Endothelial cell (in vitro differentiated cells): ENCODE data around the gene ARMH2. TPM values are rescaled to one million over a fixed set of nuclear protein-coding genes. Genes with fewer than 3 reads are reported as not detected.

Source experiments
- DNase-seq: peaks from one replicate; pipeline ENCODE4 v3.0.0; 2021; ENCODE audit warnings: low spot score
- H3K27ac Mint-ChIP-seq: one replicate; pipeline ENCODE4 v1.8.0; 2021; ENCODE audit warnings: mixed read lengths, inconsistent platforms; ENCODE audit not compliant: unreplicated experiment
- H3K27me3 Mint-ChIP-seq: one replicate; pipeline ENCODE4 v1.8.0; 2021; ENCODE audit warnings: mild to moderate bottlenecking, moderate library complexity, mixed read lengths, inconsistent platforms; ENCODE audit not compliant: unreplicated experiment
- H3K36me3 Mint-ChIP-seq: one replicate; pipeline ENCODE4 v1.8.0; 2021; ENCODE audit warnings: mild to moderate bottlenecking, low read depth, mixed read lengths, inconsistent platforms; ENCODE audit not compliant: unreplicated experiment
- H3K4me1 Mint-ChIP-seq: one replicate; pipeline ENCODE4 v1.8.0; 2021; ENCODE audit warnings: mild to moderate bottlenecking, mixed read lengths, inconsistent platforms; ENCODE audit not compliant: unreplicated experiment
- H3K4me3 Mint-ChIP-seq: one replicate; pipeline ENCODE4 v1.8.0; 2021; ENCODE audit warnings: mild to moderate bottlenecking, mixed read lengths, inconsistent platforms; ENCODE audit not compliant: unreplicated experiment
- H3K9me3 Mint-ChIP-seq: one replicate; pipeline ENCODE4 v1.8.0; 2021; ENCODE audit warnings: mixed read lengths, inconsistent platforms; ENCODE audit not compliant: unreplicated experiment
- CTCF ChIP-seq: fragments of 200-600 bp; sonication (generic); IDR thresholded peaks from one replicate; pipeline ENCODE4 v1.5.0; 2021; ENCODE audit warnings: antibody characterized with exemption; ENCODE audit not compliant: unreplicated experiment
- total RNA-seq: library from RNA; stranded (reverse); fragmentation: NEBNext Ultra II Directional; extraction: Animal tissue kit (Norgen Biotek cat#: 25700); gene quantifications from one replicate; pipeline ENCODE4 v1.2.1, GENCODE V29; 2021; ENCODE audit not compliant: unreplicated experiment

ARMH2 gene
- total RNA-seq, 1 donor from 2014 or later = not detected

GRCh38 chr6:24833711-24834386, 35.1 kb upstream of the ARMH2 start:
- no peaks in the 10 kb centered on the region for H3K27me3 Mint-ChIP-seq
- H3K4me3 Mint-ChIP-seq = no peak overlapping the region
- no peak overlapping the region for H3K27ac Mint-ChIP-seq
- H3K9me3 Mint-ChIP-seq = no peaks in the 10 kb centered on the region
- no peak for TF ChIP-seq CTCF
- DNase-seq = no peak
- H3K36me3 Mint-ChIP-seq = no peaks in the 10 kb centered on the region
- no peaks in the 10 kb centered on the region for H3K4me1 Mint-ChIP-seq

DNA sequence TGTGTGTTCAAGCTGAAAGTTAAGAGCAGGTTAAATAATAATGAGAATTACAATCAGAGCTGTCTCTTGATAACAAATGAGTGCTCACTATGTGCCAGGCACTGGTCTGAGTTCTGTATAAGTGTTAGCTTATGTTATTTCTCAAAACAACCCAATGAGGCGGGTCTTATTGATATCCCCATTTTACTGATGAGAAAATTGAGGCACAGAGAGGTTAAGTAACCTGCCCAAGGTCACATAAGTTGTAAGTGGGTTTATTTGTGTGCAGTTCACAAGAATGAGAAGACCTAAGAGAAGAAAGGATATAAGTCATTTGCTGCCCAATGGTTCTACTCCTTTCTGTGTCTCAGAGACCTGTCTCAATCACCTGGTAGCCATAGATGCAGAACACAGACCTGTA, 34.1 kb upstream of the ARMH2 start:
- Mint-ChIP-seq H3K36me3 (no peaks in the 10 kb centered on the region), H3K4me1 (no peaks in the 10 kb centered on the region), H3K9me3 (no peaks in the 10 kb centered on the region), H3K4me3 (no peak overlapping the region), H3K27me3 (no peaks in the 10 kb centered on the region), H3K27ac (no peak overlapping the region)
- DNase-seq = no peak
- no peak for TF ChIP-seq CTCF

- H3K27me3 Mint-ChIP-seq = no peaks in the 10 kb centered on the region
- no peak for TF ChIP-seq CTCF
- no peak overlapping the region for H3K27ac Mint-ChIP-seq
- no peaks in the 10 kb centered on the region for H3K36me3 Mint-ChIP-seq
- no peak for DNase-seq
- no peaks in the 10 kb centered on the region for H3K4me1 Mint-ChIP-seq
- H3K9me3 Mint-ChIP-seq = no peaks in the 10 kb centered on the region
- H3K4me3 Mint-ChIP-seq = no peak overlapping the region
These were observed 33.3 kb upstream of the ARMH2 start for GRCh38 chr6:24831771-24832716.

DNA sequence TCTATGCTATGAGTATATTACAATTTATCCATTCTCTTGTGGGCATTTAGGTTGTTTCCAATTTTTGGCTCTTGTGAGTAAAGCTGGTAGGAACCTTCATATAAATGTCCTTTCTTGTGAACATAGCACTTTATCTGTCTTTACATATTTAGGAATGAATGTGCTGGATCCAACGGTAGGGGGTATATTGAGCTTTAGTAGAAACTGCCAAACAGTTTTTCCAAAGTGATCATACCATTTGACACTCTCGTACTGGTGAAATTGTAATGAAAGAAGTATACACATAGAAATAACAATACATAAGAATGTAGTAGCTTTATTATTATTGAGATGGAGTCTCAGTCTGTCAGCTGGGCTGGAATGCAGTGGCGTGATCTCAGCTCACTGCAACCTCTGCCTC, 30.9 kb upstream of the ARMH2 start:
- Mint-ChIP-seq H3K27me3 (no peaks in the 10 kb centered on the region), H3K36me3 (no peaks in the 10 kb centered on the region), H3K4me1 (no peaks in the 10 kb centered on the region), H3K9me3 (no peaks in the 10 kb centered on the region), H3K27ac (no peak overlapping the region), H3K4me3 (no peak overlapping the region)
- no peak for DNase-seq
- TF ChIP-seq CTCF = no peak

DNA sequence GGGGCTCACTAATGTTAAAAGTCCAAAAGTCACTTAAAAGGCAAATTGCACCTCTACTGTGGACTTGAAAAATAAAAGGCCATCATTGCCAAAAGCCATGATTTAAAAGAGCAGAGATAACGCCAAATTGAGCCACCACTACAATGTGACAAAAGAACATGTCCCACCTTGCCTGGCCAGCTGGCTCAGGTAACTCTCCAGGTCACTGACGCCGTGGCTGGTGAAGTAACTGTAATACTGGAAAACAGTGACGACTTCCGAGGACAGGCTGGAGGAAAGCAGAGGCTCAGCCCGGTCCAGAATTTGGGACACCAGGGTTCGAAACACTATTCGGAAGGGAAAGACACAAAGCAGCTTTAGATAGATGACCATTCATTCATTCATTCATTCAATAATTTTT, 29.3 kb upstream of the ARMH2 start:
- H3K4me3 Mint-ChIP-seq = no peak overlapping the region
- no peaks in the 10 kb centered on the region for H3K4me1 Mint-ChIP-seq
- TF ChIP-seq CTCF = no peak
- H3K9me3 Mint-ChIP-seq = no peaks in the 10 kb centered on the region
- no peaks in the 10 kb centered on the region for H3K36me3 Mint-ChIP-seq
- no peak for DNase-seq
- no peak overlapping the region for H3K27ac Mint-ChIP-seq
- no peaks in the 10 kb centered on the region for H3K27me3 Mint-ChIP-seq
